NCI-H345 (cell line): ENCODE results near the gene STK25.
A peak's percentile ranks its signal among the peaks of the same experiment; 100 is the strongest.
"Not testable (repeated sequence)": the region's sequence is repeated elsewhere in the genome, so short reads cannot be mapped to it uniquely, and the experiment has no call there.

ENCODE experiments used
- DNase-seq: peaks from one replicate; lab custom pipeline; 2025; lab: John Stamatoyannopoulos, UW

Gene STK25

DNA sequence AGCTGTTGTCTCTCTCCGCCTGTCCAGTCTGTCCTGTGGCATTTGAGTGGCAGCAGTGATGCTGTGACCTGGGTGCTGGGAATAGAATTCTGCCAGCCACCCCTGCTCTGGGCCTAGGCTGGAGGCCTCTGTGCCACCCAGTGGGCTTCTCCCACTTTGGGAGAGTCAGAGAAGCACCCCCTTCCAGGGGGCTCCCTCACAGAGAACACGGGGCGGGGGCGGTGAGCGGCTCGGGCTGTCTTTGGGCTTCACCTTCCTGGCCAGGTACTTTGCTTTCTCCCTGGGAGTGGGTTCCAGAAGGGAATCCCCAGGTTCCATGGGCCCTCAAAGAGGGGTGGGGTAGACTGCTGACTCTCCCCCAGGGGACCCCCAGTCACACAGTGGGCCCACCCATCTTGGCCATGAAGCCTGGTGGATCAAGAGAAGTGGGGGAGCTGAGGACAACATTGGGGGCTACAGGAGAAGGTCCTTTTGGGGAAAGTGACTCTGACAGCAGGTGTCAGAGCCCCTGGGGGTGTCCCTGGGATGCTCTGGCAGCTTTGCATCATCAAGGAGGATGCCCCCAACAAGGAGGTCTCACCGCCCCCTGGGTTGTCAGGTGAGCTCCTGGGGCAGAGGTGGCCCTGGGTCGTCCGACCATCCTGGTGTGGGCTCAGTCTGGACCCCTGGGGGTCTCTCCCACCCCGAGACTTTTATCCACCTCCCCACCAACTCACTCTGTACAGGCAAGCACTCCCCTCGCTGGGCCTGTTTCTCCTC lies 31.4 kb upstream of the STK25 start:
- no peak for DNase-seq

GRCh38 chr2:241538838-241539615 lies 30.6 kb upstream of the STK25 start:
- no peak for DNase-seq

GRCh38 chr2:241535871-241536655 lies 27.7 kb upstream of the STK25 start:
- no peak for DNase-seq

GRCh38 chr2:241534701-241535375 lies 26.5 kb upstream of the STK25 start:
- no peak for DNase-seq

GRCh38 chr2:241534293-241534692 lies 25.9 kb upstream of the STK25 start:
- no peak for DNase-seq

GRCh38 chr2:241532733-241533601 lies 24.6 kb upstream of the STK25 start:
- DNase-seq = no peak

GRCh38 chr2:241532168-241532567 lies 23.8 kb upstream of the STK25 start:
- no peak for DNase-seq

GRCh38 chr2:241531161-241531722 lies 22.9 kb upstream of the STK25 start:
- DNase-seq = no peak

DNA sequence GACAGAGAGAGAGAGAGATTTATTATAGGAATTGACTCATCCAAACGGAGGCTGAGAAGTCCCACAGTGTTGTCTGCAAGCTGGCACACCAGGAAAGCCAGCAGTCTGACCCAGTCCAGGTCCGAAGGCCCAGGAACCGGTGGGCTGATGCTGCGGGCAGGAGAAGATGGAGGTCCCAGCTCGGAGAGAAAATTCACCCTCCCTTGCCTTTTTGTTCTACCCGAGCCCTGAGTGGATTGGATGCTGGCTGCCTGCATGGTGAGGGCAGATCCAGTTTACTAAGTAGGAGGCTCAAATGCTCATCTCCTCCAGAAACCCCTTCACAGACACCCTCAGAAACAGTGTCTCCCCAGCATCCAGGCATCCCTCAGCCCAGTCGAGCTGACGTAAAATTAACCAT lies 22.2 kb upstream of the STK25 start:
- no peak for DNase-seq

GRCh38 chr2:241525818-241526780 lies 17.7 kb upstream of the STK25 start:
- DNase-seq = not testable (repeated sequence)

DNA sequence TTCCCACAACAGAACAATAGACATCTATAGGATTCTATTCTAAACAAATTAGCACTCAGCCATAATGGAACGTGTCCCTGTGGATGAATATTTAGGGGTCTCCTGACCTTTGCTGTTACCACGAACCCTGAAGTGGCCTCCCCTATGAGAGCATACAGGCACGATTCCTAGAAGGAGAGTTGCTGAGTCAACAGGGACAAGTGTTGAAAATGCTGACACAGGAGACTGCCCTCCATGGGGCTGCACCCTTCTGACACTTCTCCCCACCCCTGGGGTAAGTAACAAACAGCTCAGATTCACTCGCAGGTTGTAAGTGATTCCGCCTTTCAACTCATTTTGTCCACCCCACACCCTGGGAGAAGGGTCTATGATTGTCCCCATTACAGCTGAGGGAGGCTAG lies 14.1 kb upstream of the STK25 start:
- DNase-seq = no peak

- peak; percentile 59 for DNase-seq
Measured at GRCh38 chr2:241519669-241520068, 11.3 kb upstream of the STK25 start.

GRCh38 chr2:241517297-241517696 lies 8.9 kb upstream of the STK25 start:
- DNase-seq = no peak

DNA sequence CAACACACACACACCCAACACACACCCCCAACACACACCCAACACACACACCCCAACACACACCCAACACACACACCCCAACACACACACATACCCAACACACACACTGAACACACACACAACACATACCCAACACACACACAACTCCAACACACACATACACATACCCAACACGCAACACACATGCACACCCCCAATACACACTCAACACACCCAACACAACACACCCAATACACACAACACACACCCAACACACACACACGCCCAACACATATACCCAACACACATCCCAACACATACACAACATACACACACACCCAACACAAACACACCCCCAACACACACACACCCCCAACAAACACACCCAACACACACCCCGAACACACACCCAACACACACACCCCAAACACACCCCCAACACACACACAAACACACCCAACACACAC lies 8.2 kb upstream of the STK25 start:
- no peak for DNase-seq

DNA sequence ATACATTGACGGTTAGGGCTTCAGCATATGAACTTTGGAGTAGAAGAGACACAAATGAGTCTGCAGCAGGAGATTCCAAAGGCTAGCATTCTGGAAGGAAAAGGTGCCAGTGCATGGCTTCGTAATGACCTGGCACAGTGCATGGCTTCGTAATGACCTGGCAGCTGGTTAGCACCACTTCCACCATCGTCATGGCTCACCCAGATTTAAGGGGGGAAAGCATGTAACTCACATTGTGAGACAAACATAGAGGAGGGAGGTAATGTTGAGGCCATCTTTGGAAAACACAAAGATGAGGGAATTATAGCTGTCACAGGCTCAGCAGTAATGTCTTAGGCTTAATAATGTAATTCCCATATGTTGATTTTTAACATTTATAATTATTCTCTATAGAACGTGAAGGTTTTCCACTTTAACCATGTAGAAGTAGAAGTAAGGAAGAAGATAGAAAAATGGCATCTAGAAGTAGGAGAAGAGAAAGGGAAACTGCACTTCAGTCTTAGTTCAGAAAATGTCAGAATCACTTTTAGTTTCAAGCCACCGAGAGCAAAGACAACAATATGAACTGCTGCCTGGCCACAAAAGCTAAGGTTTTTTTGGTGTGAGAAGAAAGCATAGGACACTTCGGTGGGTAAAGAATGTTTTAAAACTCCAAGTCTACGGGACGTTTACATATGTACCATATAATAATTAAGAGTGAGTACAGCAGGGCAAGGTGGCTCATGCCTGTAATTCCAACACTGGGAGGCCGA lies 6.8 kb upstream of the STK25 start:
- no peak for DNase-seq

GRCh38 chr2:241514553-241514952 lies 6.2 kb upstream of the STK25 start:
- no peak for DNase-seq

- no peak for DNase-seq
Measured at GRCh38 chr2:241511091-241511741, 2.8 kb upstream of the STK25 start.

- no peak for DNase-seq
Measured at GRCh38 chr2:241509155-241509784, 886 bp upstream of the STK25 start.
